ENCODE data around the gene CCNB2.
"Not testable (repeated sequence)": the region's sequence is repeated elsewhere in the genome, so short reads cannot be mapped to it uniquely, and the experiment has no call there.

CCNB2 gene

GRCh38 chr15:59137566-59137965 is 32.6 kb downstream of the CCNB2 start:
- no peak for DNase-seq

GRCh38 chr15:59138243-59138642 is 33.3 kb downstream of the CCNB2 start:
- peak; percentile 51 for DNase-seq

GRCh38 chr15:59140422-59141226 is 35.7 kb downstream of the CCNB2 start:
- no peak for DNase-seq

- DNase-seq: no peak
Measured at GRCh38 chr15:59143281-59143680, 38.3 kb downstream of the CCNB2 start.

- not testable (repeated sequence) for DNase-seq
Measured at GRCh38 chr15:59144594-59144993, 39.6 kb downstream of the CCNB2 start.

GRCh38 chr15:59147666-59148065 is 42.7 kb downstream of the CCNB2 start:
- no peak for DNase-seq

- DNase-seq: peak; percentile 62
Measured at GRCh38 chr15:59148153-59148833, 43.3 kb downstream of the CCNB2 start.

GRCh38 chr15:59150185-59150584 is 45.2 kb downstream of the CCNB2 start:
- DNase-seq: no peak

GRCh38 chr15:59152694-59153450 is 47.9 kb downstream of the CCNB2 start:
- no peak for DNase-seq

- no peak for DNase-seq
Measured at GRCh38 chr15:59153466-59153865, 48.5 kb downstream of the CCNB2 start.

- DNase-seq: no peak
Measured at GRCh38 chr15:59154243-59154642, 49.3 kb downstream of the CCNB2 start.

- DNase-seq: no peak
Measured at GRCh38 chr15:59155431-59155830, 50.5 kb downstream of the CCNB2 start.

- no peak for DNase-seq
Measured at GRCh38 chr15:59157396-59157795, 52.5 kb downstream of the CCNB2 start.

GRCh38 chr15:59157840-59158700 is 53.1 kb downstream of the CCNB2 start:
- no peak for DNase-seq

- DNase-seq: no peak
Measured at GRCh38 chr15:59158701-59159034, 53.7 kb downstream of the CCNB2 start.

- no peak for DNase-seq
Measured at GRCh38 chr15:59159210-59159609, 54.3 kb downstream of the CCNB2 start.

GRCh38 chr15:59160880-59161593 is 56.1 kb downstream of the CCNB2 start:
- no peak for DNase-seq

GRCh38 chr15:59162080-59162479 is 57.1 kb downstream of the CCNB2 start:
- DNase-seq: not testable (repeated sequence)

GRCh38 chr15:59165726-59166125 is 60.8 kb downstream of the CCNB2 start:
- no peak for DNase-seq

- DNase-seq: no peak
Measured at GRCh38 chr15:59166166-59166565, 61.2 kb downstream of the CCNB2 start.

GRCh38 chr15:59166601-59167265 is 61.8 kb downstream of the CCNB2 start:
- DNase-seq: no peak

- DNase-seq: peak; percentile 77
Measured at GRCh38 chr15:59168536-59168935, 63.6 kb downstream of the CCNB2 start.
